ENCODE measurements around the gene ZNF346.

Gene ZNF346

DNA sequence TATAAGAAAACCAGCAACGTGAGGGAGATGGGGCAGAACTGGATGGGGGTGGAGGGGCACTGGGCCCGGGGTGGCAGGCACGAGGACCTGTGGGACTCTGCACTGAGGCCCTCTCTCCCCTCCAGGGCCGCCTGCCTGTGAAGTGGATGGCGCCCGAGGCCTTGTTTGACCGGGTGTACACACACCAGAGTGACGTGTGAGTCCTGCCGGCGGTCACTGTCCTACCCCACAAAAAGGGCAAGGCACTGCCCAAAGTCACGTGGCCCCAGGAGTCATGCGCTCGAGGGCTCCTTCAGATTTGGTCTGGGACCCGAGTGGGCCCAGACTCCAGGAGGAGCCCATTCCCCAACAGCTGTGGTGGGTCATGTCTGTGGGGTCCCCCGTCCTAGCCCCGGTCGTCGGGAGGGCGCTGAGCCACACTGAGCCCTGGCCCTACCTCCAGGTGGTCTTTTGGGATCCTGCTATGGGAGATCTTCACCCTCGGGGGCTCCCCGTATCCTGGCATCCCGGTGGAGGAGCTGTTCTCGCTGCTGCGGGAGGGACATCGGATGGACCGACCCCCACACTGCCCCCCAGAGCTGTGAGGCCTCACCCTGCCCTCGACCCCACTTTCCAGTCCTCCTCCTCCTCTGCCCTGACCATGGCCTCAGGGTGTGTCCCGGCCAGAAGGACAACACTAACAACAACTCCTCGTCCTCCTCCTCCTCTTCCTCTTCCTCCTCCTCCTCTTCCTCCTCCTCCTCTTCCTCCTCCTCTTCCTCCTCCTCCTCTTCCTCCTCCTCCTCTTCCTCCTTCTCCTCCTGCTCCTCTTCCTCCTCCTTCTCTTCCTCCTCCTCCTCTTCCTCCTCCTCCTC is 73.9 kb downstream of the ZNF346 start:
- Mint-ChIP-seq H3K27me3 (ENCODE audit: low read depth) (peaks cover 2% of the 10 kb centered on the region), H3K36me3 (ENCODE audit: low read depth) (no peaks in the 10 kb centered on the region), H3K27ac (no peak overlapping the region), H3K9me3 (no peaks in the 10 kb centered on the region), H3K4me1 (ENCODE audit: low read depth) (no peaks in the 10 kb centered on the region), H3K4me3 (no peak overlapping the region)
- DNase-seq (ENCODE audit: low spot score): no peak

DNA sequence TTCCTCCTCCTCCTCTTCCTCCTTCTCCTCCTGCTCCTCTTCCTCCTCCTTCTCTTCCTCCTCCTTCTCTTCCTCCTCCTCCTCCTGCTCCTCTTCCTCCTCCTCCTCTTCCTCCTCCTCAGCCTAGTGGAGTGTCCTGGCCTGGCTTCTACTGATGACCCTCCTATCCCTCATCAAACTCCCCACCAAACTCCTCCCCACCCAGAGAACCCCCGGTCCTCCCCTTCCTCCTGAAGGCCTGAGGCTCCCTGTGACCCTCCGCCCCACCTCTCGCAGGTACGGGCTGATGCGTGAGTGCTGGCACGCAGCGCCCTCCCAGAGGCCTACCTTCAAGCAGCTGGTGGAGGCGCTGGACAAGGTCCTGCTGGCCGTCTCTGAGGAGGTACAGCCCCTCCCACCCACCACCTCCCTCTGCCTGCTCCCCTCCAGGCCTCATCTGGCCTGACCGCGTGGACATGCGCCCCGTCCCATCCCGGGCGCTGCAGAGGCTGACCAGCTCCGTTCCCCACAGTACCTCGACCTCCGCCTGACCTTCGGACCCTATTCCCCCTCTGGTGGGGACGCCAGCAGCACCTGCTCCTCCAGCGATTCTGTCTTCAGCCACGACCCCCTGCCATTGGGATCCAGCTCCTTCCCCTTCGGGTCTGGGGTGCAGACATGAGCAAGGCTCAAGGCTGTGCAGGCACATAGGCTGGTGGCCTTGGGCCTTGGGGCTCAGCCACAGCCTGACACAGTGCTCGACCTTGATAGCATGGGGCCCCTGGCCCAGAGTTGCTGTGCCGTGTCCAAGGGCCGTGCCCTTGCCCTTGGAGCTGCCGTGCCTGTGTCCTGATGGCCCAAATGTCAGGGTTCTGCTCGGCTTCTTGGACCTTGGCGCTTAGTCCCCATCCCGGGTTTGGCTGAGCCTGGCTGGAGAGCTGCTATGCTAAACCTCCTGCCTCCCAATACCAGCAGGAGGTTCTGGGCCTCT is 74.8 kb downstream of the ZNF346 start:
- Mint-ChIP-seq H3K36me3 (ENCODE audit: low read depth) (no peaks in the 10 kb centered on the region), H3K4me1 (ENCODE audit: low read depth) (no peaks in the 10 kb centered on the region), H3K27ac (no peak overlapping the region), H3K9me3 (no peaks in the 10 kb centered on the region), H3K4me3 (no peak overlapping the region), H3K27me3 (ENCODE audit: low read depth) (peaks cover 2% of the 10 kb centered on the region)
- DNase-seq (ENCODE audit: low spot score): no peak

- no peak overlapping the region for H3K27ac Mint-ChIP-seq
- no peaks in the 10 kb centered on the region for H3K4me1 Mint-ChIP-seq (ENCODE audit: low read depth)
- no peak for DNase-seq (ENCODE audit: low spot score)
- peaks cover 2% of the 10 kb centered on the region for H3K27me3 Mint-ChIP-seq (ENCODE audit: low read depth)
- no peak overlapping the region for H3K4me3 Mint-ChIP-seq
- no peaks in the 10 kb centered on the region for H3K9me3 Mint-ChIP-seq
- no peaks in the 10 kb centered on the region for H3K36me3 Mint-ChIP-seq (ENCODE audit: low read depth)
Observed at GRCh38 chr5:177098120-177098469, 75.6 kb downstream of the ZNF346 start.

GRCh38 chr5:177098470-177099141 is 76.1 kb downstream of the ZNF346 start:
- Mint-ChIP-seq H3K36me3 (ENCODE audit: low read depth) (no peaks in the 10 kb centered on the region), H3K9me3 (no peaks in the 10 kb centered on the region), H3K4me3 (no peak overlapping the region), H3K27me3 (ENCODE audit: low read depth) (peaks cover 2% of the 10 kb centered on the region), H3K4me1 (ENCODE audit: low read depth) (no peaks in the 10 kb centered on the region), H3K27ac (no peak overlapping the region)
- no peak for DNase-seq (ENCODE audit: low spot score)

- Mint-ChIP-seq H3K36me3 (ENCODE audit: low read depth) (no peaks in the 10 kb centered on the region), H3K4me3 (no peak overlapping the region), H3K9me3 (no peaks in the 10 kb centered on the region), H3K27me3 (ENCODE audit: low read depth) (peaks cover 2% of the 10 kb centered on the region), H3K4me1 (ENCODE audit: low read depth) (no peaks in the 10 kb centered on the region), H3K27ac (no peak overlapping the region)
- DNase-seq (ENCODE audit: low spot score): no peak
Observed at GRCh38 chr5:177099422-177100093, 77.1 kb downstream of the ZNF346 start.

DNA sequence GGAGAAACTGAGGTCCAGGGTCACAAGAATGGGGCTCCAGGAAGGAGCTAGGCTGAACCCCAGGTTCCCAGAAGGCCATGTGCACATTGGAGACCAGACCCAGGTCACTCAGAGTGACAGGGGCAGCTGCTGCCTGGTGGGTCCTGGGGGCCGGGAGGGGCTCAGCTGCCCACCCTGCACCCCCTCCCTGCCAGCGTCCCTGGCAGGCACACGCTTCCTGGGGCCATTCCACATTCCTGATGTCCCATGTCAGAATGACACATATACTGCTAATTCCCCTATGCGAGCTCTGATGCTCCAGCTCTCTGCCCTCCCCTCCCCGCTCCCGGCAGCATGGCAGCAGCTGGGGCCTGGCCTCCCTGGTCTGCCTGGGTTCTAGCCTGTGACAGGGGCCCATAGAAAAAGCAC is 78.2 kb downstream of the ZNF346 start:
- Mint-ChIP-seq H3K36me3 (ENCODE audit: low read depth) (no peaks in the 10 kb centered on the region), H3K27me3 (ENCODE audit: low read depth) (peaks cover 2% of the 10 kb centered on the region), H3K27ac (no peak overlapping the region), H3K4me1 (ENCODE audit: low read depth) (no peaks in the 10 kb centered on the region), H3K9me3 (no peaks in the 10 kb centered on the region), H3K4me3 (no peak overlapping the region)
- DNase-seq (ENCODE audit: low spot score): no peak

GRCh38 chr5:177103523-177104253 is 81.2 kb downstream of the ZNF346 start:
- DNase-seq (ENCODE audit: low spot score): no peak
- Mint-ChIP-seq H3K27ac (no peak overlapping the region), H3K9me3 (no peaks in the 10 kb centered on the region), H3K36me3 (ENCODE audit: low read depth) (no peaks in the 10 kb centered on the region), H3K4me1 (ENCODE audit: low read depth) (no peaks in the 10 kb centered on the region), H3K4me3 (no peak overlapping the region), H3K27me3 (ENCODE audit: low read depth) (peaks cover 2% of the 10 kb centered on the region)

DNA sequence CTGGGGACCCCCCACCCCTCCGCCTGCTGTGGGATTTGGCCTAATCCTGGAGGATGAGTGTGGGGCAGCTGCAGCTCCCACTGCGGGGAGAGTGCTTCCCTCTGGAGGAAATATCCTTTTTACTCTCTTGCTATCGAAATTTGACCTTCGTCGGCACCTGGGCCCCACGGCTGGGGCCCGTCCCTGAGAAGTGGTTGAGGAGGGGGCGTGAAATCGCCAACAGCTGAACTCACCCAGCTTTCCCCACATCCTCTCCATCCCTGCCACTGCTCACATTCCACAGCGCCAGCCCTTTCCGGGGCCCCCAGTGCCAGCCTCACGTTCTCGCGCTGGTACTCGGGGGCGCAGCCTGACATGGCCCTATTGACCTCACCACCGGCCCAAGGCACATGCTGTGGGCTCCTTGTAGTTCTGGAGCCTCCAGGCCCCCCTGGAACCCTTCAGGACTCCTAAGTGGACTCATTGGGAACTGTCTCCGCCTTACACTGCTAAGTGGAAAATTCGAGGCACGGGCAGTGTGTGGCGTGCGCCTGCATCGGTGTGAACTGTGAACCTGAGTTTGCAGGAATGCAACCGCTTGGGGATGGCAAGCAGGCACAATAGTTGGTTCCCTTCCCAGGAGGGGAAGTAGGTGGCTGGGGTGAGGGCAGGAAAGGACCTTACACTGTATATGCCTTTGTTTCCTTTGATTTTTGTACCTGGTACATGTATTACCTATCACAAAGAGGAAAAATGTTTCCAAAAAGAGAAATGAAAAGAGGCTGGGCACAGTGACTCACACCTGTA is 83.4 kb downstream of the ZNF346 start:
- Mint-ChIP-seq H3K4me1 (ENCODE audit: low read depth) (no peaks in the 10 kb centered on the region), H3K27ac (no peak overlapping the region), H3K4me3 (no peak overlapping the region), H3K9me3 (no peaks in the 10 kb centered on the region), H3K27me3 (ENCODE audit: low read depth) (no peaks in the 10 kb centered on the region), H3K36me3 (ENCODE audit: low read depth) (no peaks in the 10 kb centered on the region)
- DNase-seq (ENCODE audit: low spot score): no peak

GRCh38 chr5:177107159-177107558 is 84.7 kb downstream of the ZNF346 start:
- Mint-ChIP-seq H3K4me3 (no peak overlapping the region), H3K27ac (no peak overlapping the region), H3K27me3 (ENCODE audit: low read depth) (no peaks in the 10 kb centered on the region), H3K4me1 (ENCODE audit: low read depth) (peaks cover 6% of the 10 kb centered on the region), H3K36me3 (ENCODE audit: low read depth) (no peaks in the 10 kb centered on the region), H3K9me3 (no peaks in the 10 kb centered on the region)
- DNase-seq (ENCODE audit: low spot score): no peak

- Mint-ChIP-seq H3K36me3 (ENCODE audit: low read depth) (no peaks in the 10 kb centered on the region), H3K4me1 (ENCODE audit: low read depth) (peaks cover 14% of the 10 kb centered on the region), H3K9me3 (no peaks in the 10 kb centered on the region), H3K27ac (no peak overlapping the region), H3K27me3 (ENCODE audit: low read depth) (no peaks in the 10 kb centered on the region), H3K4me3 (no peak overlapping the region)
- DNase-seq (ENCODE audit: low spot score): no peak
Observed at GRCh38 chr5:177109810-177110209, 87.3 kb downstream of the ZNF346 start.

- Mint-ChIP-seq H3K4me3 (no peak overlapping the region), H3K4me1 (ENCODE audit: low read depth) (peaks cover 22% of the 10 kb centered on the region), H3K9me3 (no peaks in the 10 kb centered on the region), H3K27me3 (ENCODE audit: low read depth) (no peaks in the 10 kb centered on the region), H3K27ac (no peak overlapping the region), H3K36me3 (ENCODE audit: low read depth) (peaks cover 2% of the 10 kb centered on the region)
- DNase-seq (ENCODE audit: low spot score): peak; percentile 42
Observed at GRCh38 chr5:177111720-177112394, 89.4 kb downstream of the ZNF346 start.

DNA sequence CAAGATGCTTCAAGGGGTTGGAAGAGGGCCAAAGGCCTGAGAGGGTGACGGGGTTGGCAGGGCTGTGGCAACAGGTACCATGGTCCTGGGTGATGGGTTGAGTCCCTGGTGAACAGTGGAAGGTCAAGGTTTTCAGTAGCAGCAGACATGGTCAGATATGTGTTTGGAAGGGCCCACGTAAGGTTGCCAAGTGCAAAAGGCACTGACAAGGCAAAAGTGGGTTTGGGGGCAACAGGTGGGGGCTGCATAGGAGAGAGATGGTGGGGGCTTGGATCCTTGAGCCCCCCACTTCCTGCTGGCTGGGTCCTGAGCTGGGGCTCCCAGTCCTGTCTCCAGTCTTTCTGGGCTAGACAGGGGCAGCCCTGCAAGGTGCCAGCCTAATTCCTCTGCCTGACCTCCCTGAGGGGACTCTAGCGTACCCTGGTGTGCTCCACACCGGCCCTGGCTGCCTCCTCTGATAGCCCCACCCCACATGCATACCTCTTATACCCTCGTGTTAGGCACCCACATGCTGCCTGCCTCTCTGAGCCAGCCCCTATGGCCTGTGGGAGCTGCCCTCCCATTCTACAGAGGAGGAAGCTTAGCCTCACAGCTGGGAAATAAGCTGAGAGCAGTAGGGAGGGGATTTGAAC is 90.2 kb downstream of the ZNF346 start:
- H3K27me3 Mint-ChIP-seq (ENCODE audit: low read depth): no peaks in the 10 kb centered on the region
- no peak overlapping the region for H3K4me3 Mint-ChIP-seq
- H3K36me3 Mint-ChIP-seq (ENCODE audit: low read depth): peaks cover 2% of the 10 kb centered on the region
- DNase-seq (ENCODE audit: low spot score): no peak
- H3K9me3 Mint-ChIP-seq: no peaks in the 10 kb centered on the region
- no peak overlapping the region for H3K27ac Mint-ChIP-seq
- H3K4me1 Mint-ChIP-seq (ENCODE audit: low read depth): peaks cover 25% of the 10 kb centered on the region

Measured in T-helper 2 cell treated with Interferon-gamma antibody and Interleukin-4, amounts not matched to agents 5 μg/mL and 100 μg/mL, for 36 hours (primary cell).